Neuronal stem cell (in vitro differentiated cells): ENCODE measurements around the gene ZBTB46.

ENCODE experiments used
- DNase-seq: peaks from one replicate; pipeline ENCODE4 v3.0.0-alpha.2; 2013; ENCODE audit warnings: low spot score
- H2AFZ ChIP-seq: one replicate; pipeline ENCODE4 v1.6.1; 2013; ENCODE audit warnings: mild to moderate bottlenecking, low read length, inconsistent platforms
- H2AK5ac ChIP-seq: 2 replicates; pipeline ENCODE4 v1.6.1; 2013; ENCODE audit warnings: low read depth, mild to moderate bottlenecking, inconsistent platforms, low read length, moderate library complexity, mixed read lengths
- H2BK120ac ChIP-seq: 2 replicates; pipeline ENCODE4 v1.6.1; 2013; ENCODE audit warnings: low read depth, mild to moderate bottlenecking, inconsistent platforms, low read length, moderate library complexity, mixed read lengths
- H2BK12ac ChIP-seq: one replicate; pipeline ENCODE4 v1.6.1; 2013; ENCODE audit warnings: low read length, inconsistent platforms
- H2BK15ac ChIP-seq: 2 replicates; pipeline ENCODE4 v1.6.1; 2013; ENCODE audit warnings: mild to moderate bottlenecking, low read length, inconsistent platforms, mixed read lengths
- H2BK5ac ChIP-seq: one replicate; pipeline ENCODE4 v1.6.1; 2013; ENCODE audit warnings: inconsistent platforms, mild to moderate bottlenecking, low read length, moderate library complexity
- H3K14ac ChIP-seq: one replicate; pipeline ENCODE4 v1.6.1; 2013; ENCODE audit warnings: low read length, inconsistent platforms
- H3K18ac ChIP-seq: 2 replicates; pipeline ENCODE4 v1.6.1; 2013; ENCODE audit warnings: low read length, inconsistent platforms
- H3K23ac ChIP-seq: 2 replicates; pipeline ENCODE4 v1.6.1; 2013; ENCODE audit warnings: low read depth, mild to moderate bottlenecking, mixed read lengths, low read length, inconsistent platforms; ENCODE audit not compliant: poor library complexity
- H3K27ac ChIP-seq: replicated peaks from 3 replicates; pipeline ENCODE4 v1.5.1; 2013; ENCODE audit warnings: low read length, inconsistent platforms
- H3K27me3 ChIP-seq, 3 experiments: 2 replicates each; pipeline ENCODE4 v1.6.1; 2013; ENCODE audit warnings: low read length in 3 of 3, mild to moderate bottlenecking in 2 of 3, inconsistent platforms in 1 of 3, low read depth in 1 of 3, mixed read lengths in 1 of 3, moderate library complexity in 1 of 3; ENCODE audit not compliant: control insufficient read depth in 3 of 3, insufficient read depth in 3 of 3
- H3K36me3 ChIP-seq, 2 donors: replicated peaks in 1 of 2; 2 replicates each; pipeline ENCODE4 v1.6.1; 2013; ENCODE audit warnings: low read length in 2 of 2; ENCODE audit not compliant: control insufficient read depth in 2 of 2, insufficient read depth in 2 of 2
- H3K4ac ChIP-seq: 2 replicates; pipeline ENCODE4 v1.6.1; 2013; ENCODE audit warnings: inconsistent platforms, mild to moderate bottlenecking, low read length, moderate library complexity
- H3K4me1 ChIP-seq, 2 donors: 1 replicate in 1 of 2; 2 replicates in 1 of 2; pipeline ENCODE4 v1.6.1; 2013; ENCODE audit warnings: low read length in 2 of 2, low read depth in 1 of 2; ENCODE audit not compliant: control insufficient read depth in 2 of 2, insufficient read depth in 1 of 2
- H3K4me2 ChIP-seq: one replicate; pipeline ENCODE4 v1.6.1; 2013; ENCODE audit warnings: mild to moderate bottlenecking, low read length, inconsistent platforms; ENCODE audit not compliant: insufficient read depth, poor library complexity, severe bottlenecking
- H3K4me3 ChIP-seq, 2 donors: 2 replicates each; pipeline ENCODE4 v1.5.1; 2013; ENCODE audit warnings: low read length in 2 of 2, mild to moderate bottlenecking in 2 of 2, inconsistent platforms in 1 of 2, moderate library complexity in 1 of 2
- H3K79me1 ChIP-seq: one replicate; pipeline ENCODE4 v1.6.1; 2013; ENCODE audit warnings: low read depth, mild to moderate bottlenecking, inconsistent platforms, low read length, moderate library complexity
- H3K9ac ChIP-seq: one replicate; pipeline ENCODE4 v1.6.1; 2013; ENCODE audit warnings: mild to moderate bottlenecking, low read depth, low read length, inconsistent platforms; ENCODE audit not compliant: poor library complexity
- H3K9me3 ChIP-seq, 2 donors: replicated peaks in 1 of 2; 2 replicates each; pipeline versions ENCODE3 to v1.6.1; 2013; ENCODE audit warnings: low read length in 2 of 2, mild to moderate bottlenecking in 2 of 2, inconsistent platforms in 1 of 2, low read depth in 1 of 2, mixed read lengths in 1 of 2, moderate library complexity in 1 of 2; ENCODE audit not compliant: control insufficient read depth in 2 of 2, insufficient read depth in 1 of 2
- H4K8ac ChIP-seq: one replicate; pipeline ENCODE4 v1.6.1; 2013; ENCODE audit warnings: low read depth, mild to moderate bottlenecking, inconsistent platforms, low read length, moderate library complexity
- H4K91ac ChIP-seq: one replicate; pipeline ENCODE4 v1.6.1; 2013; ENCODE audit warnings: low read length, low read depth, mild to moderate bottlenecking, inconsistent platforms; ENCODE audit not compliant: poor library complexity
- WGBS, 2 donors: extraction: QIAGEN DNeasy Blood & Tissue Kit; methylation state at CpG; one replicate each; pipeline ENCODE4 v1.1.7; 2013; ENCODE audit warnings: missing lambda C conversion rate in 2 of 2, mixed read lengths in 1 of 2; ENCODE audit not compliant: insufficient read length in 2 of 2, insufficient replicate concordance in 1 of 2; ENCODE audit errors: extremely low coverage in 2 of 2; 5-methylcytosine and 5-hydroxymethylcytosine counted together

Gene ZBTB46

GRCh38 chr20:63857764-63858392 lies 26.8 kb upstream of the ZBTB46 start:
- H4K8ac ChIP-seq = no peak overlapping the region
- peak overlapping the region; percentile 8 for H3K23ac ChIP-seq
- peak overlapping the region; percentile 89 for H3K18ac ChIP-seq
- H3K9me3 ChIP-seq = no peaks in the 10 kb centered on the region
- H4K91ac ChIP-seq = no peak overlapping the region
- peak overlapping the region; percentile 44 for H3K27ac ChIP-seq
- H2AFZ ChIP-seq = peak overlapping the region; percentile 82
- no peak overlapping the region for H3K14ac ChIP-seq
- peaks cover 8% of the 10 kb centered on the region for H3K79me1 ChIP-seq
- no CpG with 5 or more reads among the region's 14 CpGs for WGBS, 2 donors
- H3K4me3 ChIP-seq = peak overlapping the region in 1 of 2 donors; percentile 34
- H2AK5ac ChIP-seq = peak overlapping the region; percentile 87
- H3K27me3 ChIP-seq = no peaks in the 10 kb centered on the region
- no peak overlapping the region for H3K4ac ChIP-seq
- peak overlapping the region; percentile 35 for H2BK120ac ChIP-seq
- H3K4me1 ChIP-seq = peaks cover 32 to 40% of the 10 kb centered on the region in 2 donors
- H2BK12ac ChIP-seq = no peak overlapping the region
- H2BK5ac ChIP-seq = peak overlapping the region; percentile 66
- peaks cover 8 to 22% of the 10 kb centered on the region in 2 donors for H3K36me3 ChIP-seq
- H3K9ac ChIP-seq = peak overlapping the region; percentile 80
- no peak overlapping the region for H3K4me2 ChIP-seq
- peak overlapping the region; percentile 94 for H2BK15ac ChIP-seq
- no peak for DNase-seq

GRCh38 chr20:63856098-63856511 lies 25.0 kb upstream of the ZBTB46 start:
- Histone ChIP-seq H2BK120ac (peak overlapping the region; percentile 48), H2AK5ac (peak overlapping the region; percentile 100), H3K9ac (no peak overlapping the region), H3K9me3 (no peaks in the 10 kb centered on the region), H2BK12ac (peak overlapping the region; percentile 84), H3K18ac (peak overlapping the region; percentile 95), H2BK15ac (peak overlapping the region; percentile 98), H4K8ac (no peak overlapping the region), H2BK5ac (peak overlapping the region; percentile 75), H3K27ac (no peak overlapping the region), H3K27me3 (no peaks in the 10 kb centered on the region), H3K14ac (peak overlapping the region; percentile 49), H3K4me2 (no peak overlapping the region), H3K4me3 (no peak overlapping the region), H3K79me1 (peaks cover 1% of the 10 kb centered on the region), H4K91ac (no peak overlapping the region), H2AFZ (no peak overlapping the region), H3K4ac (peak overlapping the region; percentile 89), H3K36me3 (peaks cover 0 to 5% of the 10 kb centered on the region in 2 donors), H3K23ac (no peak overlapping the region), H3K4me1 (peaks cover 32 to 40% of the 10 kb centered on the region in 2 donors)
- DNase-seq = no peak
- WGBS, 2 donors = no CpG with 5 or more reads among the region's 22 CpGs

- H3K14ac ChIP-seq = peak overlapping the region; percentile 71
- no peaks in the 10 kb centered on the region for H3K79me1 ChIP-seq
- H2AK5ac ChIP-seq = peak overlapping the region; percentile 100
- H3K9ac ChIP-seq = peak overlapping the region; percentile 84
- H3K4me3 ChIP-seq = no peak overlapping the region
- H4K8ac ChIP-seq = peak overlapping the region; percentile 96
- peak overlapping the region; percentile 84 for H2BK12ac ChIP-seq
- no peaks in the 10 kb centered on the region for H3K36me3 ChIP-seq
- H3K18ac ChIP-seq = peak overlapping the region; percentile 95
- H3K4ac ChIP-seq = peak overlapping the region; percentile 89
- H2BK120ac ChIP-seq = peak overlapping the region; percentile 87
- peak overlapping the region; percentile 75 for H2BK5ac ChIP-seq
- peak overlapping the region; percentile 98 for H2BK15ac ChIP-seq
- DNase-seq = no peak
- no peaks in the 10 kb centered on the region for H3K27me3 ChIP-seq
- H3K4me1 ChIP-seq = peaks cover 32 to 40% of the 10 kb centered on the region in 2 donors
- H3K4me2 ChIP-seq = peak overlapping the region; percentile 49
- WGBS, 2 donors = no CpG with 5 or more reads among the region's 36 CpGs
- peaks cover 0 to 3% of the 10 kb centered on the region in 2 donors for H3K9me3 ChIP-seq
- peak overlapping the region; percentile 89 for H3K23ac ChIP-seq
- peak overlapping the region; percentile 85 for H4K91ac ChIP-seq
- H2AFZ ChIP-seq = peak overlapping the region; percentile 59
- H3K27ac ChIP-seq = no peak overlapping the region
Observed at GRCh38 chr20:63855363-63856097, 24.5 kb upstream of the ZBTB46 start.

- Histone ChIP-seq H3K9me3 (peaks cover 0 to 3% of the 10 kb centered on the region in 2 donors), H2BK120ac (peak overlapping the region; percentile 97), H2BK12ac (peak overlapping the region; percentile 99), H2BK15ac (peak overlapping the region; percentile 98), H3K9ac (peak overlapping the region; percentile 63), H4K8ac (peak overlapping the region; percentile 96), H2BK5ac (peak overlapping the region; percentile 75), H3K23ac (peak overlapping the region; percentile 89), H3K4me2 (peak overlapping the region; percentile 48), H3K36me3 (no peaks in the 10 kb centered on the region), H3K4me1 (peaks cover 32 to 40% of the 10 kb centered on the region in 2 donors), H3K4ac (peak overlapping the region; percentile 98), H3K18ac (peak overlapping the region; percentile 95), H2AFZ (peak overlapping the region; percentile 79), H4K91ac (peak overlapping the region; percentile 92), H3K14ac (peak overlapping the region; percentile 97), H2AK5ac (peak overlapping the region; percentile 100), H3K27ac (no peak overlapping the region), H3K79me1 (no peaks in the 10 kb centered on the region), H3K4me3 (no peak overlapping the region), H3K27me3 (no peaks in the 10 kb centered on the region)
- WGBS, 2 donors = no CpG with 5 or more reads among the region's 26 CpGs
- no peak for DNase-seq
Observed at GRCh38 chr20:63854766-63855362, 23.8 kb upstream of the ZBTB46 start.
